SKM-1 treated with dmso at 0.1 percent for 144 hours (cell line): ENCODE results near the gene PHF14.
"Not testable (repeated sequence)": the region's sequence is repeated elsewhere in the genome, so short reads cannot be mapped to it uniquely, and the experiment has no call there.

Experiments
- DNase-seq: peaks from one replicate; lab custom pipeline; 2025; ENCODE audit not compliant: unreplicated experiment; lab: John Stamatoyannopoulos, UW

Gene PHF14

GRCh38 chr7:10981317-10981716 is 7.6 kb downstream of the PHF14 start:
- no peak for DNase-seq

- DNase-seq, result not testable (repeated sequence)
Observed at GRCh38 chr7:10990748-10991147, 17.1 kb downstream of the PHF14 start.

GRCh38 chr7:10995482-10996166 is 22.0 kb downstream of the PHF14 start:
- not testable (repeated sequence) for DNase-seq

GRCh38 chr7:10998996-10999757 is 25.5 kb downstream of the PHF14 start:
- no peak for DNase-seq

- no peak for DNase-seq
Observed at GRCh38 chr7:11005202-11005601, 31.5 kb downstream of the PHF14 start.

GRCh38 chr7:11006291-11006690 is 32.6 kb downstream of the PHF14 start:
- DNase-seq, result no peak

GRCh38 chr7:11009631-11010030 is 36.0 kb downstream of the PHF14 start:
- no peak for DNase-seq

GRCh38 chr7:11021468-11021867 is 47.8 kb downstream of the PHF14 start:
- no peak for DNase-seq

- DNase-seq, result no peak
Observed at GRCh38 chr7:11026452-11027359, 53.0 kb downstream of the PHF14 start.

GRCh38 chr7:11035661-11036060 is 62.0 kb downstream of the PHF14 start:
- no peak for DNase-seq

GRCh38 chr7:11039974-11040373 is 66.3 kb downstream of the PHF14 start:
- DNase-seq, result no peak

GRCh38 chr7:11054033-11054432 is 80.4 kb downstream of the PHF14 start:
- DNase-seq, result no peak

GRCh38 chr7:11060893-11061292 is 87.2 kb downstream of the PHF14 start:
- DNase-seq, result no peak

- DNase-seq, result no peak
Observed at GRCh38 chr7:11062110-11062509, 88.4 kb downstream of the PHF14 start.

GRCh38 chr7:11069591-11069990 is 95.9 kb downstream of the PHF14 start:
- no peak for DNase-seq

- no peak for DNase-seq
Observed at GRCh38 chr7:11077816-11078215, 104.1 kb downstream of the PHF14 start.

GRCh38 chr7:11078247-11078834 is 104.7 kb downstream of the PHF14 start:
- DNase-seq, result no peak

GRCh38 chr7:11079907-11080306 is 106.2 kb downstream of the PHF14 start:
- DNase-seq, result no peak

GRCh38 chr7:11082121-11082520 is 108.4 kb downstream of the PHF14 start:
- no peak for DNase-seq

GRCh38 chr7:11082552-11083213 is 109.0 kb downstream of the PHF14 start:
- DNase-seq, result no peak

GRCh38 chr7:11083214-11083568 is 109.5 kb downstream of the PHF14 start:
- DNase-seq, result no peak
